Measurements from ENCODE around the gene TEKT5. TPM values are rescaled to one million over a fixed set of nuclear protein-coding genes. Genes with fewer than 3 reads are reported as not detected.

Gene TEKT5
- total RNA-seq, 6 experiments from 2014 or later = 0.20 to 1.3 (median 0.69) TPM; not detected in 2

DNA sequence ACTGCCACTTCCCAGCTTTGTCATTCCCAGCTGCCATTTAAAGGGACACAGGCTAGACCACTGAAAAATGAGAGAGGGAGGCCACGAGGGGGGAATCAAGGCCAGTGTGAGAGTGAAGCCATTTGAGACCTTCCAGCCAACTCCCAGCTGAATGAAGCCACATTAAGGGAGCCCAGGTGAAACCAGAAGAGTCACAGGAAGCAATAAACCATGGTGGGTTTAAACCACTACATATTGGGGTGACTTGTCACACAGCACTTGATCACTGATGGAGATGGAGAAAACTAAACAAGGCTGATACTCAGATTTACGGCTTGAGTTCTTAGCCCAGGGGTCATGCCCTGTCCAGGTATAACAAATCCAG, 46.1 kb upstream of the TEKT5 start:
- WGBS (ENCODE audit: insufficient coverage, low coverage, low lambda C conversion rate, missing lambda C conversion rate) = 82% methylated on average over 2 of the region's 2 CpGs
- no peak for DNase-seq
- no peak overlapping the region for H3K4me3 ChIP-seq
- H3K9me3 ChIP-seq = no peaks in the 10 kb centered on the region
- H3K27me3 ChIP-seq = no peaks in the 10 kb centered on the region
- ATAC-seq = no peak
- intact Hi-C loops (cut with DNase I) = no loop called here
- peaks cover 0 to 40% (median 14%) of the 10 kb centered on the region in 4 donors for H3K4me1 ChIP-seq
- no peaks in the 10 kb centered on the region for H3K36me3 ChIP-seq
- no peak for TF ChIP-seq POLR2A (IDR thresholded peaks at IDR 0.05)
- TF ChIP-seq CTCF (IDR thresholded peaks at IDR 0.05) = no peak
- no peak overlapping the region for H3K27ac ChIP-seq

DNA sequence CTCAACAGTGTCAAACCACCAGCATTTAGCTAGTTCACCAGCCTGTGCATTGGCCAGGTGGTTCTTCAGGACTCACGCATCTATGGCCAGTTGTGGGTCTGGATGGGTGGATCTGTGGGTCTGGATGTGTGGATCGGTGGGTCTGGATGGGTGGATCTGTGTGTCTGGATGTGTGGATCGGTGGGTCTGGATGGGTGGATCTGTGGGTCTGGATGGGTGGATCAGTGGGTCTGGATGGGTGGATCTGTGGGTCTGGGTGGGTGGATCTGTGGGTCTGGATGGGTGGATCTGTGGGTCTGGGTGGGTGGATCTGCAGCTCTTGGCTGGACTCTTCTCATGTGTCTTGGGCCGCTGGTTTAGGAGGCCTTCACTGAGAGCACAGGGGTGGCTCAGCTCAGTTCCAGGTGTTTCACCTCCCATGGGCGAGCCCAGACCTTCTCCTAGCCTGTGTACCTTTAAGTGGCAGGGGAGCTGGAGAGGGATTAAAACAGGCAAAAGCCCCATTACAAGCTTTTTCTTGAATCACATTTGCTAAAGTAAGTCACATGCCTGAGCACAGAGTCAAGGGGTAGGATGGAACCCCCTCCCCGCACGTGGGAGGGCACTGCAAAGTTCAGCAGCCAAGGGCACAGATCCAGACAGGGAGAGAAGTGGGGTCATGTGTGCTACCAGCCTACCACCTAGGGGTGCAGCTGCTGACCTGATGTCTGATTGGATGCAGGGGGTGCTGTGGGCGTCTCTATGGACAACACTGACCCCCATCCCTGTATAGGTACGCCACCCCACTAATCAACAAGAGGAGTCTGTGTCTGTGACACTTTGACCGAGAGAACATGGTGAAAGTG, 45.5 kb upstream of the TEKT5 start:
- ATAC-seq (no peak), DNase-seq (no peak)
- H3K4me3 ChIP-seq = no peak overlapping the region
- intact Hi-C loops (cut with DNase I) = loop anchor here (5.0 kb wide), 2 partner anchors 182 to 228 kb away; no protein-coding TSS in a partner anchor
- 84% methylated on average over 4 of the region's 10 CpGs for WGBS (ENCODE audit: insufficient coverage, low coverage, low lambda C conversion rate, missing lambda C conversion rate)
- no peak for TF ChIP-seq POLR2A (IDR thresholded peaks at IDR 0.05)
- no peak for TF ChIP-seq CTCF (IDR thresholded peaks at IDR 0.05)
- H3K27me3 ChIP-seq = no peaks in the 10 kb centered on the region
- peaks cover 0 to 40% (median 14%) of the 10 kb centered on the region in 4 donors for H3K4me1 ChIP-seq
- H3K9me3 ChIP-seq = no peaks in the 10 kb centered on the region
- H3K36me3 ChIP-seq = no peaks in the 10 kb centered on the region
- H3K27ac ChIP-seq = no peak overlapping the region

DNA sequence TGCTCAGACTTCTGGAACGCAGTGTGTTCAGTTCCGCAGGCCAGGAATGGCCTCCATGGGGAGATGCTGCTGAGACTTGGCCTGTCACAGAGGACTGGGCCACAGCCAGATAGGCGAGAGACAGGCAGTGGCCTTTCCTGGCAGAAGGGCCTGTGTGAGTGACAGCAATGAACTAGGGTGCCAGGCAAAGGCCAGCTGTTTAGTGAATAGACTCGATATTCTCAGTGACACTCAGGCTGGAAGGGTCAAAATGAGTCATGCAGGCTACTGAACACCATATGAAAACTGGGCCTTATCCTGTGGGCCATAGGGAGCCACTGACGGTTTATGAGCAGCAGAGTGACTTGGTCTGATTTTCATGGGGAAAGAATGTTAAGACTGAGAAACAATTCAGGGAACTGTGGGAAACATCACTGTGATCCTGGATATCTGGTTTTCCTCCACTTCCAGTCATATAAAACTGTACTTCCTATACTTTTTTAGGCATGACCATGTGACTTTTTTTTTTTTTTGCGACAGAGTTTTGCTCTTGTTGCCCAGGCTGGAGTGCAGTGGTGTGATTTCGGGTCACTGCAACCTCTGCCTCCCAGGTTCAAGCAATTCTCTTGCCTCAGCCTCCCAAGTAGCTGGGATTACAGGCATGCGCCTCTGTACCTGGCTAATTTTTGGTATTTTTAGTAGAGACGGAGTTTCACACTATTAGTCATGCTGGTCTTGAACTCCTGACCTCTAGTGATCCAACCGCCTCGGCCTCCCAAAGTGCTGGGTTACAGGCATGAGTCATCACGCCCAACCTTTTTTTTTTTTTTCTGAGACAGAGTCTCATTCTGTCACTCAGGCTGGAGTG, 43.7 kb upstream of the TEKT5 start:
- peak in 1 of 4 donors; percentile 10 for TF ChIP-seq CTCF (IDR thresholded peaks at IDR 0.05)
- TF ChIP-seq POLR2A (IDR thresholded peaks at IDR 0.05) = peak; percentile 20
- intact Hi-C loops (cut with DNase I) = loop anchor here (5.0 kb wide), 2 partner anchors 184 to 226 kb away; no protein-coding TSS in a partner anchor
- ATAC-seq = peak; percentile 83 to 91 (median 87)
- H3K36me3 ChIP-seq = no peaks in the 10 kb centered on the region
- H3K27ac ChIP-seq = peak overlapping the region; percentile 74 to 90 (median 83)
- peaks cover 0 to 35% (median 11%) of the 10 kb centered on the region in 4 donors for H3K4me1 ChIP-seq
- H3K27me3 ChIP-seq = no peaks in the 10 kb centered on the region
- 28% methylated on average over 10 of the region's 12 CpGs for WGBS (ENCODE audit: insufficient coverage, low coverage, low lambda C conversion rate, missing lambda C conversion rate)
- H3K4me3 ChIP-seq = no peak overlapping the region
- DNase-seq = peak; percentile 87 to 95 (median 94)
- no peaks in the 10 kb centered on the region for H3K9me3 ChIP-seq

DNA sequence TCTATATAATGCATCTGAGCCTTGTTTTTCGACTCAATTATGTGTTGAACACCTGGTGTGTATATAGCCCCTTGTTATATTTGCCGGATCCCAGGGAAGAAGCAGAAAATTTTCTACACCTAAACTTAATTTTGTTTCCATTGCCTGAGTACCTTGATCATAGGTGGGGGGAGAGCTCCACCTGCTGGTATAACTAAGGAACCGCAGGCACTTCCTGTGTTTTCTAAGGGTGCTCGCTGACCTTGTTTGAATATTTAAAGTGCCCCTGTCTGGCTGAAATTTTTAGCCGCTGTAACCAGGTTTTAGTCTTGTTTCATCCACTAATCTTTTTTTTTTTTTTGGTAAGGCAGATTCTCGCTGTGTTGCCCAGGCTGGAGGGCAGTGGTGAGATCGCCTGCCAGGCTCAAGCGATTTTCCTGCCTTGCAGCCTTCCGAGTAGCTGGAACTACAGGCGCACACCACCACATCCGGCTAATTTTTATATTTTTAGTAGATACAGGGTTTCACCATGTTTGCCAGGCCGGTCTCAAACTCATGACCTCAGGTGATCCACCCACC, 42.4 kb upstream of the TEKT5 start:
- H3K27me3 ChIP-seq = no peaks in the 10 kb centered on the region
- H3K27ac ChIP-seq = peak overlapping the region; percentile 74 to 90 (median 83)
- H3K36me3 ChIP-seq = no peaks in the 10 kb centered on the region
- peaks cover 0 to 26% (median 11%) of the 10 kb centered on the region in 4 donors for H3K4me1 ChIP-seq
- H3K9me3 ChIP-seq = no peaks in the 10 kb centered on the region
- WGBS (ENCODE audit: insufficient coverage, low coverage, low lambda C conversion rate, missing lambda C conversion rate) = 23% methylated on average over 12 of the region's 12 CpGs
- intact Hi-C loops (cut with DNase I) = loop anchor here (5.0 kb wide), 2 partner anchors 185 to 225 kb away; no protein-coding TSS in a partner anchor
- ATAC-seq = peak; percentile 71 to 83 (median 76)
- peak in 1 of 3 donors; percentile 78 for DNase-seq
- TF ChIP-seq CTCF (IDR thresholded peaks at IDR 0.05) (peak; percentile 90 to 98 (median 94)), POLR2A (IDR thresholded peaks at IDR 0.05) (no peak)
- peak overlapping the region; percentile 26 to 32 (median 31) for H3K4me3 ChIP-seq

All from right lobe of liver (tissue), 6 donors.